HL-60 (cell line): ENCODE results near the gene BICD2.

ENCODE experiments used
- DNase-seq, 2 experiments: peaks; one replicate each; pipeline ENCODE4 v3.0.0-alpha.2; 2010 to 2020; ENCODE audit warnings: low read depth in 1 of 2, low spot score in 1 of 2
- H3K27ac ChIP-seq: fragments of 250-450 bp; sonication (Bioruptor Pico); replicated peaks from 2 replicates; pipeline ENCODE4 v1.5.1; 2020; ENCODE audit warnings: mild to moderate bottlenecking, moderate library complexity
- H3K27me3 ChIP-seq: fragments of 250-450 bp; sonication (Bioruptor Pico); 2 replicates; pipeline ENCODE4 v1.5.1; 2021; ENCODE audit warnings: mild to moderate bottlenecking, moderate library complexity; ENCODE audit not compliant: insufficient read depth, poor library complexity, severe bottlenecking
- H3K4me3 ChIP-seq: replicated peaks from 2 replicates; pipeline ENCODE4 v1.5.1; 2011; ENCODE audit warnings: mild to moderate bottlenecking, control low read depth, low read length; ENCODE audit not compliant: insufficient read depth
- GABPA ChIP-seq: IDR thresholded peaks from 2 replicates; pipeline ENCODE4 v1.6.1; 2012; ENCODE audit warnings: low read depth
- POLR2AphosphoS5 ChIP-seq: IDR thresholded peaks from 2 replicates; pipeline ENCODE4 v1.6.1; 2012; ENCODE audit warnings: low read depth
- SPI1 ChIP-seq: IDR thresholded peaks from 2 replicates; pipeline ENCODE4 v1.6.1; 2012; ENCODE audit warnings: low read depth, mild to moderate bottlenecking, borderline replicate concordance
- TF ChIP-seq, protein P1 (sequence below): IDR thresholded peaks from 2 replicates; pipeline ENCODE4 v1.6.1; 2012; ENCODE audit warnings: low read depth; ENCODE audit not compliant: insufficient replicate concordance
- TF ChIP-seq, protein P2 (sequence below): IDR thresholded peaks from one replicate; pipeline ENCODE4 v1.5.1; 2011; ENCODE audit warnings: low read length, control low read depth, inconsistent platforms; ENCODE audit not compliant: insufficient read depth

The BICD2 gene

DNA sequence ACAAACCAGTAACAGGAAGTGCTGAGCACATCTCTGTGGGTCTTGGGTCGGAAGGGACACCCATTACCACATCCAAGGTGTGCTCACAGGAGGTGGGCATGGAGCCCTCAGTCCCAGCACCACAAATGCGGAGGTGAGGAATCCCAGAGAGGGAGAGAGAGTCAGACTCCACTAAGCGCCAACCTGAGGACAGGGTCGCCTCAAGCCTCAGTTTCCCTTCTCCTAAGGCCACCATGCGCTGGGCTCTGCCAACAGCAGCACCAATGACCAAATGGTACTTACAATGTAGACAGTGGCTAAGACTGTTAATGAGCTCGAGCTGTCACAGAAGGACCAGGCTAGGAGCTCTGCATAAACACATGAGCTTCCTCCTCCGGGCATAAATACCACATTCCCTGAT lies 43.1 kb downstream of the BICD2 start:
- Histone ChIP-seq H3K27ac (no peak overlapping the region), H3K4me3 (no peak overlapping the region), H3K27me3 (no peaks in the 10 kb centered on the region)
- DNase-seq = no peak
- no peak for TF ChIP-seq GABPA
- no peak for TF ChIP-seq POLR2AphosphoS5
- TF ChIP-seq, protein P1, sequence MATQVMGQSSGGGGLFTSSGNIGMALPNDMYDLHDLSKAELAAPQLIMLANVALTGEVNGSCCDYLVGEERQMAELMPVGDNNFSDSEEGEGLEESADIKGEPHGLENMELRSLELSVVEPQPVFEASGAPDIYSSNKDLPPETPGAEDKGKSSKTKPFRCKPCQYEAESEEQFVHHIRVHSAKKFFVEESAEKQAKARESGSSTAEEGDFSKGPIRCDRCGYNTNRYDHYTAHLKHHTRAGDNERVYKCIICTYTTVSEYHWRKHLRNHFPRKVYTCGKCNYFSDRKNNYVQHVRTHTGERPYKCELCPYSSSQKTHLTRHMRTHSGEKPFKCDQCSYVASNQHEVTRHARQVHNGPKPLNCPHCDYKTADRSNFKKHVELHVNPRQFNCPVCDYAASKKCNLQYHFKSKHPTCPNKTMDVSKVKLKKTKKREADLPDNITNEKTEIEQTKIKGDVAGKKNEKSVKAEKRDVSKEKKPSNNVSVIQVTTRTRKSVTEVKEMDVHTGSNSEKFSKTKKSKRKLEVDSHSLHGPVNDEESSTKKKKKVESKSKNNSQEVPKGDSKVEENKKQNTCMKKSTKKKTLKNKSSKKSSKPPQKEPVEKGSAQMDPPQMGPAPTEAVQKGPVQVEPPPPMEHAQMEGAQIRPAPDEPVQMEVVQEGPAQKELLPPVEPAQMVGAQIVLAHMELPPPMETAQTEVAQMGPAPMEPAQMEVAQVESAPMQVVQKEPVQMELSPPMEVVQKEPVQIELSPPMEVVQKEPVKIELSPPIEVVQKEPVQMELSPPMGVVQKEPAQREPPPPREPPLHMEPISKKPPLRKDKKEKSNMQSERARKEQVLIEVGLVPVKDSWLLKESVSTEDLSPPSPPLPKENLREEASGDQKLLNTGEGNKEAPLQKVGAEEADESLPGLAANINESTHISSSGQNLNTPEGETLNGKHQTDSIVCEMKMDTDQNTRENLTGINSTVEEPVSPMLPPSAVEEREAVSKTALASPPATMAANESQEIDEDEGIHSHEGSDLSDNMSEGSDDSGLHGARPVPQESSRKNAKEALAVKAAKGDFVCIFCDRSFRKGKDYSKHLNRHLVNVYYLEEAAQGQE = no peak
- TF ChIP-seq SPI1 = no peak
- TF ChIP-seq, protein P2, sequence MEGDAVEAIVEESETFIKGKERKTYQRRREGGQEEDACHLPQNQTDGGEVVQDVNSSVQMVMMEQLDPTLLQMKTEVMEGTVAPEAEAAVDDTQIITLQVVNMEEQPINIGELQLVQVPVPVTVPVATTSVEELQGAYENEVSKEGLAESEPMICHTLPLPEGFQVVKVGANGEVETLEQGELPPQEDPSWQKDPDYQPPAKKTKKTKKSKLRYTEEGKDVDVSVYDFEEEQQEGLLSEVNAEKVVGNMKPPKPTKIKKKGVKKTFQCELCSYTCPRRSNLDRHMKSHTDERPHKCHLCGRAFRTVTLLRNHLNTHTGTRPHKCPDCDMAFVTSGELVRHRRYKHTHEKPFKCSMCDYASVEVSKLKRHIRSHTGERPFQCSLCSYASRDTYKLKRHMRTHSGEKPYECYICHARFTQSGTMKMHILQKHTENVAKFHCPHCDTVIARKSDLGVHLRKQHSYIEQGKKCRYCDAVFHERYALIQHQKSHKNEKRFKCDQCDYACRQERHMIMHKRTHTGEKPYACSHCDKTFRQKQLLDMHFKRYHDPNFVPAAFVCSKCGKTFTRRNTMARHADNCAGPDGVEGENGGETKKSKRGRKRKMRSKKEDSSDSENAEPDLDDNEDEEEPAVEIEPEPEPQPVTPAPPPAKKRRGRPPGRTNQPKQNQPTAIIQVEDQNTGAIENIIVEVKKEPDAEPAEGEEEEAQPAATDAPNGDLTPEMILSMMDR = no peak

DNA sequence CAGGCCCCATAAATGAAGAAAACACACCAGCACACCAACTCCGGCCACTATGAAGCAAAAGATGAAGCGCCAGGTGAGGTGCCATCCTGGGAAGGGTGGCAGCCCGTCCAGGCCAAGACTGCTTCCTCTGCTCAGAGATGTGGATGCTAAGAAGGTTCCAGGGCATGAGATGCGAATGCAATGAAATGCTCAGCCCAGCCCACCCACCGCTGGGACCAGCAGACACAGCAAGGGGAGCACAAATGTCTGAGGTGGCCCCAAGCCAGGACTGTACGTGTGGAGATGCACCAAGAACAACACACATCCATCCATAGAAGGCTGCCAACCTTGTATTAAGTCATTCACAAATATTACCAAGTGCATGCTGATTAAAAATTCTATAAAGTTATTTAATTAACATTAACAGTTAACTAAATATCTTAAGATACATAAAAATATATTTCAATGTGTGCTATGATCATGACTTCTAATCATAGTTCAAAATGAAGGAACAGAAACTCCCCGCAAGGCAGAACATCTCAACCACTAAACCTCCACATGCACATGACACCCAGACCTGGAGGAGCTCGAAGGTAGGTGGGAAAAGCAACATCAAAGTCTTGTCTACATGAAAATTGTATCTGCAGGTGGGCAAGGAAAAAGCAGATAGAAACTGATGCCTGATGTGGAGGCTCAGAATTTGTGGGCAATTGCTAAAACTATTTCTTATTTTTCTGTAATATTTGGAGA lies 43.7 kb downstream of the BICD2 start:
- TF ChIP-seq, protein P1 = no peak
- TF ChIP-seq GABPA = no peak
- no peak for TF ChIP-seq SPI1
- TF ChIP-seq, protein P2 = no peak
- no peak for TF ChIP-seq POLR2AphosphoS5
- DNase-seq = no peak
- no peaks in the 10 kb centered on the region for H3K27me3 ChIP-seq
- H3K4me3 ChIP-seq = no peak overlapping the region
- H3K27ac ChIP-seq = no peak overlapping the region

DNA sequence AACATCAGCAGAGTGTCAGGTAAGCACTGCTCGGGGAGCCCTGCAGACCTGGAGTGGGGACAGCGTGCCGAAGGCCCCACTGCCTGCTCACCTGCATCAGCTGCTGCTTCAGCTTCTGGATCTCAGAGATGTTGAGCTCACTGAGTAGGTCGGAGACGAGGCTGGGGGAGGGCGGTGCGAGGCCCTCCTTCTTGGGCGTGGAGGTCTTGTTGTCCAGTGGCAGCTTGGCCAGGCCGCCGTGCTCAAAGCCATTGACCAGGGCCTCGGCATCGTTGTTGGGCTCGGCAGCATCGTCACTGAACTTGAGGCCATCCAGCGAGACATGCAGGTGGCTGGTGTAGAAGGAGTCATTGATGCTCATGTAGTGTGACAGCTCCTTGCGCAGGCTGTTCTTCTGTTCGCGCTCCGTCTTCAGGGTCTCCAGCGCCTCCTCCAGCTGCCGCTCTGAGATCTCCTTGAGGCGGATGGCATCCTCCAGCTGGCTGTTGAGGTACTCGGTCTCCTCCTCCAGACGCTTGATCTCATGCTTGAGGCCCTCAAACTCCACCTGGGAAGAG lies 44.3 kb downstream of the BICD2 start:
- Histone ChIP-seq H3K27me3 (no peaks in the 10 kb centered on the region), H3K4me3 (no peak overlapping the region), H3K27ac (no peak overlapping the region)
- no peak for DNase-seq
- TF ChIP-seq, protein P2 = no peak
- TF ChIP-seq GABPA (no peak), POLR2AphosphoS5 (no peak), SPI1 (no peak)
- TF ChIP-seq, protein P1 = no peak
